NCI-H2107 treated with DMSO at 0.1 percent for 48 hours (cell line): Measurements from ENCODE around the gene KAT6B.
"Not testable (repeated sequence)": the region's sequence is repeated elsewhere in the genome, so short reads cannot be mapped to it uniquely, and the experiment has no call there.

ENCODE experiments used
- DNase-seq: peaks from one replicate; lab custom pipeline; 2025; ENCODE audit not compliant: unreplicated experiment; lab: John Stamatoyannopoulos, UW

The KAT6B gene

GRCh38 chr10:74856940-74857339 lies 30.5 kb downstream of the KAT6B start:
- no peak for DNase-seq

- no peak for DNase-seq
These were observed 31.2 kb downstream of the KAT6B start for GRCh38 chr10:74857586-74857985.

- DNase-seq = no peak
These were observed 33.1 kb downstream of the KAT6B start for GRCh38 chr10:74859546-74859945.

GRCh38 chr10:74862625-74863024 lies 36.2 kb downstream of the KAT6B start:
- DNase-seq = no peak

GRCh38 chr10:74863551-74863950 lies 37.2 kb downstream of the KAT6B start:
- DNase-seq = no peak

GRCh38 chr10:74867351-74867750 lies 41.0 kb downstream of the KAT6B start:
- DNase-seq = no peak

- DNase-seq = no peak
These were observed 42.1 kb downstream of the KAT6B start for GRCh38 chr10:74868392-74868977.

GRCh38 chr10:74869635-74870034 lies 43.2 kb downstream of the KAT6B start:
- DNase-seq = no peak

- no peak for DNase-seq
These were observed 43.8 kb downstream of the KAT6B start for GRCh38 chr10:74870191-74870590.

- DNase-seq = no peak
These were observed 45.4 kb downstream of the KAT6B start for GRCh38 chr10:74871595-74872382.

- DNase-seq = no peak
These were observed 47.5 kb downstream of the KAT6B start for GRCh38 chr10:74873803-74874454.

- DNase-seq = no peak
These were observed 48.2 kb downstream of the KAT6B start for GRCh38 chr10:74874649-74875048.

- DNase-seq = no peak
These were observed 48.7 kb downstream of the KAT6B start for GRCh38 chr10:74875068-74875467.

- DNase-seq = peak; percentile 4
These were observed 49.6 kb downstream of the KAT6B start for GRCh38 chr10:74875966-74876365.

- not testable (repeated sequence) for DNase-seq
These were observed 50.7 kb downstream of the KAT6B start for GRCh38 chr10:74877054-74877453.

GRCh38 chr10:74877898-74878297 lies 51.5 kb downstream of the KAT6B start:
- DNase-seq = no peak

- DNase-seq = no peak
These were observed 53.6 kb downstream of the KAT6B start for GRCh38 chr10:74880041-74880440.

- no peak for DNase-seq
These were observed 55.0 kb downstream of the KAT6B start for GRCh38 chr10:74881253-74881884.

GRCh38 chr10:74882427-74882826 lies 56.0 kb downstream of the KAT6B start:
- no peak for DNase-seq

GRCh38 chr10:74882831-74883230 lies 56.4 kb downstream of the KAT6B start:
- DNase-seq = no peak

- DNase-seq = no peak
These were observed 57.0 kb downstream of the KAT6B start for GRCh38 chr10:74883428-74883827.
